ENCODE data around the gene TRIM45.
"Not testable (repeated sequence)": the region's sequence is repeated elsewhere in the genome, so short reads cannot be mapped to it uniquely, and the experiment has no call there.

The TRIM45 gene

DNA sequence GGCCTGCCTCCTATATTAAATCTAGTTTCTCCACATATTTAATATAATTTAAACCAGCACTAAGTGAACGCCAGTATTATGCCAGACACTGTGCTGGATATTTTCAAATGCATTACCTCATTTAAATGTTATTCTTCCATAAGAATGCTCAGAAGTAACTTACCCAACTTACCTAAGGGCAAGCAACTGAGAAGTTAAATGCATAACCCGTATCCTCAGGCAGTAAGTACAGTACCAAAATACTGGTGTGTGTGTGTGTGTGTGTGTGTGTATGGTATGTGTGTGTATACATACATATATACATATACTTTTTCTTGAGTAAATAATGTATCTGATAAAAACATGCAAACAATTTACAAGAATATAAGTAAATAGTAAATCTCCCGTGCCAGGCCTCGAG lies 9.0 kb upstream of the TRIM45 start:
- no peak for DNase-seq (ENCODE audit: low read depth, low spot score)

DNA sequence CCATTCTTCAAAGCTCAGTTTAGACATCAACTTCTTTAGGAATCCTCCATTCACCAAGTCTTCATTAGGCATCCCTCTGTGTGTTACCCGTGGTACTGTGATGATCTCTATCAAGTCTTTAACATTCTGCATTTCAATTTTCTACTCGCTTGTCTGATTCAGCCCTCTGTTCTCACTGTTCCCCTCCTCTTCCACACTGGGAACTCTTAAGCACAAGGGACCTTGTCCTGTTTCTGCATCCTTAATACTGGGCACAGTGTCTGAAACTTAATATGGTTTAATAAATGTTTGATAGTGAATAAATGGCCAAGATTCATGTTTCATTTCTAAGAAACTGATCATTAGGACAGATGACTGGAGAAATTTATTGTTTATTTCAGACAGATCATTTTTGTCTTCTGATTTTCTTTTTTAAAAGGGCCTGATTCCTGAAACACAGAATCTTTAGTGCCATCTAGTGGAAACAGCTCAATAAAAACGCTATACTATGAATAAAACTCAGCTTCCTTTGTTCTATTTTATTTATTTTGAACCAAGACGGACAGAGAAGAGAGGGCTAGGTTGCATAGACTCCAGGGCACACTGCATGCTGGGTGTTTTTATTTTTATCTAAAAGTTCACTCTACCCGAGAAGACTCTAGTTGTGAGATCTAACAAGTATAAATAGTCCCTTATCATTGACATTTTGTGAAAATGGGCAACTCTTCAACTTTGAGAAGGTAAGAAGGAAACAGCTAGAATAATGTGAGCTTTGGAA lies 7.0 kb upstream of the TRIM45 start:
- peak; percentile 67 for DNase-seq (ENCODE audit: low read depth, low spot score)

DNA sequence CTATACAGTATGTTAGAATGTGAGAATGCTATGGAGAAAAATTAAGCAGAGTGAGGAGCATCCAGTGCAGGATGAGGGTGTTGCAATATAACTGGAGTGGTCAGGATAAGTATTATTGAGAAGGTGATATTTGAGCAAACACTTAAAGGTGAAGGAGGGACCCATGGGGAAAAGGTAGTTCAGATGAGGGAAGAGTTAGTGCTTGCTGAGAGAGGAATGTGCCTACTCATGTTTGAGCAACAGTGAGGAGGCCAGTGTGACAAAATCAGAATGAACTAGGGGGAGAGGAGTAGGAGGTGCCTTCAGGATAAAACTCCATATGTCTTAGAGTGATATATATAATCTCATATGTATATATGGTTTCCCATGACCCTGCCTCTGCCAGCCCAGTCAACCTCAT lies 6.2 kb upstream of the TRIM45 start:
- DNase-seq (ENCODE audit: low read depth, low spot score), result no peak

DNA sequence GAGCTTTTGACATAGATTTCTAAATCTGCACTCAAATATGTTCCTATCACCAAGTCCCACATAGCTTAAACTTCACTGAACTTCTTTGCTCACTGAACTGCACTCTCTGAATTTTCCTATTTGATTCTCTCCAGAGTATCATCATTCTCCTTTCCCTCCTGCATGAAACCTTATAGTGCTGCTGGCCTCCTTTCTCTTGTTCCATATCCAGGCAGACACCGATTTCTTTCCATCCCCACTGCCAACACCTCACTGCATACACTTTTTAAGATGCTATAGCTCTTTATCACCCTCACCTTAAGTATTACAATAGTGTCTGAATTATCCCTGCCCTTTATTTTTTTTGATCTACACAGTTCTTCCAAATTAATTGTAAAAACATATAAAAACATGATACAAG lies 3.1 kb upstream of the TRIM45 start:
- DNase-seq (ENCODE audit: low read depth, low spot score), result no peak

DNA sequence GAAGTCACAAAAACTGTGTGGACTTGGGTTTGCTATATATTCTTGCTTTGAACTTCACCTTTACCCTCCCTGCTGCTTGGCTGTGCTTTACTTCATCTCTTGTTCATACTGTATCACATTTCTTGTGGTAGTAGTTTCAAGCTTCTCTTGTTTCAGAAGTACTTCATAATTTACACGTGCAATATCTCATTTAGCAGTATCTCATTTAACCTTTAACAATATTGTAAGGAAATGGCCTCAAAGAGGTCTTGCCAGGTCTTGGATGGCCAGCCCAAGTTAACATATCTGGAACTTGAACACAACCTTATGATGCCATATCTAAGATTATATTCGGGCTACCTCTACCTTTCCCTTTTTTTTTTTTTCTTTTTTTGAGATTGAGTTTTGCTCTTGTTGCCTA lies 1.7 kb upstream of the TRIM45 start:
- no peak for DNase-seq (ENCODE audit: low read depth, low spot score)

DNA sequence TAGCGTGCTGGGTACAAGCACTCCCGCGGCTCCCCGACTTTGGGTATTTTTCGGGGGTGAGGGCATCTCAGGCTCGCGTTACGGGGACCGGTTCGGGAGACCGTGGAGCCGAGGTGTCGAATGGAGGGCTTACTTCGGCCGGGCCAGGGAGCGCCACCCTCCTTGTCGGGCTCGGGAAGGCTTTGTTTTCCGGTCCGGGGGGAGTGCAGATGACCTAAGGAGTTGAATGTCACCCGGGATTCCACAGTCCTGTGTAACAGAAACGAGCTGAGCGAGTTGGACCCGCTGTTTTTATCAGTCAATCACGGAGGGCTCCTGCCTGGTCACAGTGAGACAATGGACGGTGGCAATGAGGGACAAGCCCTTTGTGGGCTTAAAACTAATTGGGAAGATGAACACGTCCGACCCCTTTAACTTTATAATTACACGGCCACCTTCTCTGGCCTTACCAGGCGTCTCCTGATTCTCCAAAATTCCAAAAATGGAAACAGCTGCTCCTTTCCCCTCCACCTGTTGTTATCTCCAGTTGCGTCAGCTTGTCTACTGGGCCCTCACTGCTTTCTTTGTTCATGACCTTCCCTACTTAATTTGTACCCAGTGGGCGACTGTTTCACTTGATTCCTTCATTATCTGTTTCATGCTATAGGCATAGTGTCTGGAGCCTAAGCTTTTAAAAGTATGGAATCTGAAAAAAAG lies 929 bp upstream of the TRIM45 start:
- DNase-seq (ENCODE audit: low read depth, low spot score), result no peak

DNA sequence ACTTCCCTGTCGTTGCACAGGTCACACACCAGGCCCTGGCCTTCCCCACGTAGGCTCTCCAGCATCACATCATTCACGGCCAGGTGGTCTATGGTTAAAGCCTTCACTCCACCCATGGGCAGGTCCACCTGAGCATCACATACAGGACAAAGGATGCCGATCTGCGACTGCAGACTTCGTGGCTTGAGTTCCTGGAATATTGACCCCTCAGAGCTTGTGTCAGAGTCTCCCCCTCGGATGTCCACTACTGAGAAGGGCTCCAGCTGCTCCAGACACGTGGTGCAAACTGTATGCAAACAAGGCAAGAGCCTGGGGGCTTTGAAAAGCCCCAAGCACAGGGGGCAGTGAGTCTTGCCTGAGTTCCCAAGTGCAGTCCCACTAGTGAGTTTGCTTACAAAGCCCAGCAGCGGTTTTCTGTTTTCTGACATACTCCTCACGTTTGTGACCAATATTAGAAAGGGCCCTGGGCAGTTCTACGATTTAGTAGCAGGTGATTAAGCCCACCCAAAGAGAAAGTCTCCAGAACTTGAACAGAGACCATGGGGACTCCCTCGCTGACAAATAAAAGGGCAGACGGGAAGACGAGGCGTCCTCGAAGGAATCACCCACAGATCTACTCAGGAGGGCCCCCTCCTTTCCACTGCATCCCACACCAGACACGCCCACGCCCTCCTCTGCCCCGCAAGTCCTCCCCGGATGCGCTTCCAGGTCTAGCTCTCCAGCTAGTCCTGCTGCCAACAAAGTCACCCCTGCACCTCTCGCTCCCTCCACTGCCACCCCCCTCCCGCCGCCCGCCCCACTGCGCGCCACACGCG lies 568 bp downstream of the TRIM45 start:
- no peak for DNase-seq (ENCODE audit: low read depth, low spot score)

DNA sequence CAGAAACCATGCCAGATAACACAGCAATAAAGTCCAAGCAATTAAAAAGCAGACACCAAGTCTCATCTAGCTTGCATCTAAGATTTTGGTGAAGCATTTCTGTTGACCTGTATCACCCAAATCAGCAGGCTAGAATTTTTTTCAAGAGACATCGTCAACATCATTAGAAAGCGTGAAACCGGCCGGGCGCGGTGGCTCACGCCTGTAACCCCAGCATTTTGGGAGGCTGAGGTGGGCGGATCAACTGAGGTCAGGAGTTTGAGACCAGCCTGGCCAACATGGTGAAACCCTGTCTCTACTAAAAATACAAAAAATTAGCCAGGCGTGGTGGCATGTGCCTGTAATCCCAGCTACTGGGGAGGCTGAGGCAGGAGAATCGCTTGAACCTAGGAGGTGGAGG lies 2.4 kb downstream of the TRIM45 start:
- DNase-seq (ENCODE audit: low read depth, low spot score), result not testable (repeated sequence)

DNA sequence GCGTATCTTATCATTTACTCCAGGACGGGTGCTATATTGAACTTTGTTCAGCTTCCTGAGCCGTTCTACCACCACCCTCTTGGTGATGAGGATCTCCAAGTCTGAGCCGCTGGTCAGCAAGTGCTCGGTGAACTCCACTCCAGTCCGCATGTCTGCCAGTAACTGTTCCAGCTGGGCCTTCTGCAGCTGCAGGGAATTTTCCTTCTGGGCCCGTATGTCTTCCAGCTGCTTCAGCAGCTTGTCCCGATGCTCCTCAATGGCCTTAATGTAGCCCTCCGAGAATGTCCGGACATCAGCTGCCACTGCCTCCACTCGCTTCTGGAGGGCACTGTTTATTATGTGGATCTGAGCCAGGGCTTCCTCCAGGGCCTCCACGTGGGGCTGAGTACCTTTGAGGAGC lies 3.4 kb downstream of the TRIM45 start:
- DNase-seq (ENCODE audit: low read depth, low spot score), result no peak

DNA sequence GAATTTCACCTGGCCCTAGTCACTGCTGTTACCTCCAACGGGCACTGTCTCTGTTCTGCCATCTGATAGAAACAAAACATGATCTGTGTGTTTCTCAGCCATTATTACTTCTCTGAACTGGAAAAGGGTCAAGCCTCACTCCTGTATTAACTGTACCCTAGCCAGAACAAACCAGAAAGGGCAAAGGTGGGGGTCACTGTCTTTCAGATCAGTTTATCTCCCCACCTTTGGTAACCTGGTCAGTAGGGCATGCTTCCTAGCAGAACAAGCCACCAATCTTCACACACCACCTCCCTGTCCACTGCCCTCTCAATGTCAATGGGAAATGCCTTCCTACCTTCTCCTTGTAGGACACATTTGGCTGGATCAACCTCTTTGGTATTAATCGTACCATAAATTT lies 3.9 kb downstream of the TRIM45 start:
- DNase-seq (ENCODE audit: low read depth, low spot score), result no peak

DNA sequence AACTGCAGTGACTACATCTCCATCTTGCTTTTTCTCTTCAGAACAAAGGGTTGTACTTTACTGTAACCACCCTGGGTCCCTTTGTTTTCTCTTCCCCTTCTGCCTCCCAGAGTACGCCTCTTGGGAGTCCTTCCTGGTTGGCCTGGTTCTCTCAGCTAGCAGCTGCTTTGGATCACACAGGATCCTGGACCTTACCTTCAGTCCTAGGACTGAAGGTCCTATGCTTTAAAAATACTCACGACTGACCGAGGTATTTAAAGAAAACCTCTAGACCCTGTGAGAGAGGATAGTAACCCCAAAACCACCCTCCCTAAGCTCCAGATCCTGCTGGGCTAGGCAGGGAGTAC lies 4.8 kb downstream of the TRIM45 start:
- no peak for DNase-seq (ENCODE audit: low read depth, low spot score)

DNA sequence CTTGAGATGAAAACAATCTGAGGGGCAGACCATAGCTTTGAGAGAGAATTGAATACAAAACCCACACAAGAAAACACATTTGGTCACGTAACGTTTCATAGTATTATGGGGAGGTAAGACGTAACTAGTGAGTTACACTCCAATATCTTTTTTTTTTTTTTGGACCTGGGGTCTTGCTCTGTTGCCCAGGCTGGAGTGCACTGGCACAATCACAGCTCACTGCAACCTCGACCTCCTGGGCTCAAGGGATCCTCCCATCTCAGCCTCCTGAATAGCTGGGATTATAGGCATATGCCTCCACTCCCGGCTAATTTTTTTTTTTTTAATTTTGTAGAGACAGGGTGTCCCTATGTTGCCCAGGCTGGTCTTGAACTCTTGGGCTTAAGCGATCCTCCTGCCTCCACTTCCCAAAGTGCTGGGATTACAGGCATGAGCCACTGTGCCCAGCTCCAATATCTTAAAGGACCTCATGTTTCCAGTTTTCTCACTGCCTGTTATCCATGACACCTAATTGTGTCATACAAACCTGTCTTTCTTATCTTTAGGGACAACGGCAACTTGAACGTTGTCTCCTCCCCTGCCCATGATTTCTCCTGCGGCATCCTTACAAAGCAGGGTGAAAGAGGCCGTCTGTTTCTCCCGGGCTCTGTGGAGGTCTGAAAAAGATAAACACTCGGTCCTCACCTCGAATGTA lies 5.3 kb downstream of the TRIM45 start:
- no peak for DNase-seq (ENCODE audit: low read depth, low spot score)

DNA sequence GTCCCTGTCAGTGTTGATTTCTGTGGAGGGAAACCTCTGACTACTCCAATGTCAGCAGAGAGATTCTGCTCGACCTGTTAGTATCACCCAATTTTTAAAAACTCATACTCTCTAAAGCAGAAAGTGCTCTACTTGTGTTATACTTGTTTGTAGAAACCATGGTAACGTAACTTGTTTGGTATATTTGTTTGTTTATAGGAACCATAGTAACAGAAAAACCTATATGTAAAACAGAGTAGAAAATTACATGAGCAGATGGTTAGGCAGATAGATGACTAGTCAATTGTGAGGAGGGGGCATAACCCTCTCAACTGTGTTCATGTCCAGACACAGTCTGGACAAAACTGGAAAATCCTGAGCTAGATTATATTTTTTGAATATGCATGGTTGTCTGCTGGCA lies 6.7 kb downstream of the TRIM45 start:
- no peak for DNase-seq (ENCODE audit: low read depth, low spot score)

DNA sequence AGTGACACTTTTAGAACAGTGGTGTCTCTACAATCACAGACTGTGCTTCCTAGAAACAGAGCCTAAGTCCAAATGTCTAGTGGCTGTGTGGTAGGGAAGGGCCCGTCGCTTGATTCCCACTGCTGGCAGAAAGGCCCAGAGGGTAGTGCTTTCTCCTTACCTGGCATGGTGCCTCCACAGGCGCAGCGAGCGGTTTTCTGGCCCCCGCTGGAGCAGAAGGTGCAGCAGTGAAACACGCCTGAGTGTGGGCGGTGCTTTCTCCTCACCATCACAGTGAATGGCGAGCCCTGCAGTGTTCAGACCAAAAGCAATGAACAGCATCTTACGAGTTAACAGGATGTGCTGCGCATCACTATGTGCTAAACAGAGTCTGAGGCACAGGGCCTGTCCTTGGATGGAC lies 8.3 kb downstream of the TRIM45 start:
- DNase-seq (ENCODE audit: low read depth, low spot score), result no peak

DNA sequence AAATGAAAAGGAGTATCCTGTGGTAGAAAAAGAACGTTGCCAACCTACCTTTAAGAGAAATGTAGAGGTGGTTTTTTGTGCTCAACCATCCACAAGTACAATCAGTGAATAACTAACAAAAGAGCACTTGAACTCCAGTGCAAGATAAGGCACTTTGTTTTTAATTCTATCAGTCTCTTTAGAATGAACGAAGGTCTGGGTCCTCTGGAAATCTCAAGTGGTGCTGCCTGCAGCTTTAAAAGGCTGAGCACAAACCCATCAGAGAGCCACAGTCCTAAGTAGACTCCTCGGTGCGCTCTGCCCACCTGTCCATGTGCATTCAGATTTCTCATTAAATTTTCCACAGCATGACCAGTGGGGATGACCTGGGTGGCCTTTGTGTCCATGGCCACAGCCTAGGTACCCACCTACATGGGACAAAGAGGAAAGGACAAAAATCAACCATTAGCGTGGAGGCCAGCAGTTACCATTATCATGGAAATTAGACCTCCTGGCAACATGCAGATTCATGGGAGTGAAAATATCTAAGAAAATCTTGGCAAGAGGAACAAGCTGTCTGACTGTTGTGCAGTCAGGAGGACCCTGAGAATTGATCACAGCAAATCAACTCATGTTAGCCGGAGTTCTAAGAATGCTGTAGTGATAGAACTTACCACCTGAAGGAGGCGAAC lies 9.4 kb downstream of the TRIM45 start:
- no peak for DNase-seq (ENCODE audit: low read depth, low spot score)

DNA sequence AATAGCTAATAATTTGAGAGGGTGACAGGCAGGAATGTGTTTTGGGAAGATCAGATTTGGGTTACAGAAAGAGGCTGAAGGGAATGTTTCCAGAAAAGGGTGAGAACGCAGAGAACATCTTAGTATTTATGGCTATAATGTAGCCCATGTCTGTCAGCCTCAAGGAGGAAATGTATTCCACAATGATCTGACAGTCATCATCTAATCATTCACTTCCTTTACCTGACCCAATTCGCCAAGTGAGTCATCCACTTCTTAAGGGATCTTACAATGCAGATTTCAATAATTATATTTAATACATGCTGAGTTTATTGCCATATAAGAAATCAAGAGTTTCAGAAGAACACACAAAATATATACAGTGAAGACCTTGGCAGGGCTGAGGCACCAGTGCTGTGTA lies 10.8 kb downstream of the TRIM45 start:
- DNase-seq (ENCODE audit: low read depth, low spot score), result no peak

DNA sequence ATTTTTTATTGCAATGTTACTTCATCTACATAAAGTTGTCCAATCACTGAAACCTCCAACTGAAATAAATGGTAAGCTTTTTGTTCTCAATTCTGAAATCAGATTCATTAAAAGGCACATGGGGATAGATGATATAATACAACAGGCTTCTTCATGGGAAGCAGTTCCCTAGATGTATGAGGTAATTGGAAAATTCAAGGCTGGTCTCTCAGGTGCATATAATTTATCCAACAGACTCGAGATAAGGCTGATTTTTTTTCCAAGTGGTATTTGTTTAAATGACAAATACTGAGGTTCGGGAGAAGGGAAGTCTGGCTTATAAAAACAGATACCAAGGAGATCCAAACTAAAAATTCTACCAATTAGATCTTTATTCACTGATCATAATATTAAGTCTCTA lies 14.2 kb downstream of the TRIM45 start:
- DNase-seq (ENCODE audit: low read depth, low spot score), result no peak

DNA sequence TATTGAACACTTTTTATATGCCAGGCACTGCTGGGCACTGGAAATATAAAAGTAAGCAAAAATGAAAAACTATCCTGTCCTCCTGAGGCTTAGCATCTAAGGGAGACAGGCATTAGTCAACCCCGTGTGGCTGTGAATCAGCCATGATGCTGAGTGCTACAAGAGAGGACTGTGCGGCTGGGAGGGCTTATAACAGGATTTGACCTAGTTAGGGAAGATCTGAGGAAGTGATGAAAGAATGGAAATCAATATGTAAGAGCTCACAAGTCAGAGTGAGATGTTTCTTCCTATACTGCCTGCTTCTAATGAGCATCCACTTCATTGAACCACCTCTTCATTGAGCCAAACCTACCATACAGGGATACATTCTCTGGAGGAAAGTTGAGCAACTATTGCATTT lies 15.1 kb downstream of the TRIM45 start:
- DNase-seq (ENCODE audit: low read depth, low spot score), result no peak

DNA sequence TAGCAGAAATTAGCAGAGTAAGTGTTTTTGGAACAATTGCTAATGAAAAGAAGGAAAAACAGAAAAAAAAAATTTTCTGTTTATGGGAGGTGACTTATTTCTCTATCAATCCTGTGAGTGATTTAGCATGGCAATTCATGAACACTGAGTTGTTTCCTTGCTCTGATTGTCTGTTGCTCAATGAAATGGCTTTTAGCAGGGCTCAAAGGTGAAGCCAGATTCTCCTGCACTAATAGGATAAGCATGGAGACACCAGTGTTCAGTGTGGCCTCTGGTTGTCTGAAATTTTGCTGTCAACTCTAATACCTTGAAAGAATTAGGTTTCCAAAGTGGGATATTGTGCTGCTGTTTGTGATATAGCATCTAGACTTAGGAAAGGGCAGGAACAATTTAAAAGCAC lies 15.8 kb downstream of the TRIM45 start:
- DNase-seq (ENCODE audit: low read depth, low spot score), result no peak

DNA sequence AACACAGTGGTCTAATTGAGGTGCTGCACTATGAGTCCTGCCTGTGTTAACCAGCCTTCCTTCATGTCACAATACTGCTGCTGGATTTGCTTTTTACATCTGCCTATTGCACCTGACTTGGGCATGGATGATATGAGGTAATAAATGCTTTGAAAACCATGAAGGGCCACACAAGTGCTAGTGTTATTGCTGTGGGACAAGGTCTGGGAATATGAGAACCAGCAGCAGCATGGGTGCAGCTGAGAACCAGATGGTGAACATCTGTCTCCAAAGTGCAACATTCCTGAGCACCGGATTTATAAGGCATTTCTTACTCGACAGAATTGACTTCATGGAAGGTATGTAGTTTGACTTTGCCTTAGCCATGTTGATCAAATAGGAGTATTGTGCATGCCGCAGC lies 16.6 kb downstream of the TRIM45 start:
- DNase-seq (ENCODE audit: low read depth, low spot score), result no peak

DNA sequence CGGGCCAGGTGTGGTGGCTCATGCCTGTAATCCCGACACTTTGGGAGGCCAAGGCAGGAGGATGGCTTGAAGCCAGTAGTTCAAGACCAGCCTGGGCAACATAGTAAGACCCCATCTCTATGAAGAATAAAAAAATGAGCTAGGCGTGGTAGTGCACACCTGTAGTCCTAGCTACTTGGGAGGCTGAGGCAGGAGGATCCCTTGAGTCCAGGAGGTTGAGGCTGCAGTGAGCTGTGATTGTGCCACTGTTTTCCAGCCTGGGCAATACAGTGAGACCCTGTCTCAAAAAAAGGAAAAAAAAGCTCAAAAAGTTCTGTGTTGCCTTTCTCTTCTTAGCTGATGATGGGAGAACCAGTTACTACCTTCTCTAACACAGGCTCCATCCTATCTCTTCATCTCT lies 19.7 kb downstream of the TRIM45 start:
- DNase-seq (ENCODE audit: low read depth, low spot score), result not testable (repeated sequence)

DNA sequence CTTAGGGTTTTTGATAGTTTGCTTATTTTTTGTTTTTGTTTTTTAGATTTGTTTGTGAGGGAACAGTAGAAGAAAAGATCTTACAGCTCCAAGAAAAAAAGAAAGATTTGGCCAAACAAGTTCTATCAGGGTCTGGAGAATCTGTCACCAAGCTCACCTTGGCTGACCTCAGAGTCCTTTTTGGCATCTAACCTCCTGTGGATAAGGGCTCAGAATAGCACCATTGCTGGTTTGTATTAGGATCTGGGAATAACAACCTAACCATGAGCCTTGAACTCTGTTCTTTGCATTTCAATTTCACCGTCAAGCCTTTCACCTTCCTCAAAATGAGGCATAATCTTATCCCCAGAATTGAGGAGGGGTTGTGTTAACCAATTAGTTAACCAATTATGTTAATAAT lies 20.2 kb downstream of the TRIM45 start:
- no peak for DNase-seq (ENCODE audit: low read depth, low spot score)
